GM23248 (cell line): ENCODE measurements around the gene AFM. TPM values are rescaled to one million over a fixed set of nuclear protein-coding genes. Genes with fewer than 3 reads are reported as not detected.

Source experiments
- DNase-seq: peaks from one replicate; pipeline ENCODE4 v3.0.0-alpha.2; 2015
- H2AFZ ChIP-seq: fragments of 200-600 bp; sonication (generic); 2 replicates; pipeline ENCODE4 v1.6.1; 2016; ENCODE audit warnings: antibody characterized with exemption
- H3F3A ChIP-seq: fragments of 200-600 bp; sonication (generic); 2 replicates; pipeline ENCODE4 v1.6.1; 2016; ENCODE audit warnings: mild to moderate bottlenecking, antibody characterized with exemption, mixed run types; ENCODE audit not compliant: insufficient read depth
- H3K27ac ChIP-seq: fragments of 200-600 bp; sonication (generic); 2 replicates; pipeline ENCODE4 v1.5.1; 2016; ENCODE audit warnings: mild to moderate bottlenecking
- H3K27me3 ChIP-seq: fragments of 200-600 bp; sonication (generic); replicated peaks from 2 replicates; pipeline ENCODE4 v1.6.1; 2016; ENCODE audit warnings: mild to moderate bottlenecking; ENCODE audit not compliant: insufficient read depth
- H3K36me3 ChIP-seq: fragments of 200-600 bp; sonication (generic); 2 replicates; pipeline ENCODE4 v1.6.1; 2016; ENCODE audit warnings: low read depth, mild to moderate bottlenecking
- H3K4me1 ChIP-seq: fragments of 200-600 bp; sonication (generic); 2 replicates; pipeline ENCODE4 v1.6.1; 2016; ENCODE audit warnings: mild to moderate bottlenecking; ENCODE audit not compliant: insufficient read depth
- H3K4me2 ChIP-seq: fragments of 200-600 bp; sonication (generic); one replicate; pipeline ENCODE4 v1.6.1; 2016; ENCODE audit warnings: mild to moderate bottlenecking; ENCODE audit not compliant: unreplicated experiment
- H3K4me3 ChIP-seq: fragments of 200-600 bp; sonication (generic); 2 replicates; pipeline ENCODE4 v1.5.1; 2016; ENCODE audit warnings: mild to moderate bottlenecking
- H3K79me2 ChIP-seq: fragments of 200-600 bp; sonication (generic); 2 replicates; pipeline ENCODE4 v1.6.1; 2016; ENCODE audit warnings: mild to moderate bottlenecking; ENCODE audit not compliant: insufficient read depth
- H3K9ac ChIP-seq: fragments of 200-600 bp; sonication (generic); 2 replicates; pipeline ENCODE4 v1.6.1; 2016; ENCODE audit warnings: mild to moderate bottlenecking
- H3K9me2 ChIP-seq: fragments of 200-600 bp; sonication (generic); 2 replicates; pipeline ENCODE4 v1.6.1; 2016; ENCODE audit warnings: mixed run types, mild to moderate bottlenecking, moderate library complexity; ENCODE audit not compliant: insufficient read depth
- H3K9me3 ChIP-seq: fragments of 200-600 bp; sonication (generic); one replicate; pipeline ENCODE4 v1.6.1; 2017; ENCODE audit warnings: low read depth
- H4K20me1 ChIP-seq: fragments of 200-600 bp; sonication (generic); 2 replicates; pipeline ENCODE4 v1.6.0; 2016; ENCODE audit not compliant: insufficient read depth
- EZH2 ChIP-seq: fragments of 200-600 bp; sonication (generic); IDR thresholded peaks from 2 replicates; pipeline ENCODE4 v1.6.1; 2018; ENCODE audit warnings: antibody characterized with exemption, mild to moderate bottlenecking; ENCODE audit not compliant: insufficient read depth, poor library complexity, severe bottlenecking
- EZH2phosphoT487 ChIP-seq: fragments of 200-600 bp; sonication (generic); IDR thresholded peaks from 2 replicates; pipeline ENCODE4 v1.6.1; 2018; ENCODE audit warnings: antibody characterized with exemption, moderate library complexity, mild to moderate bottlenecking, low read depth; ENCODE audit not compliant: insufficient read depth
- WGBS, 2 experiments: methylation state at CpG; one replicate each; pipeline ENCODE4 v1.1.6; 2015 to 2017; ENCODE audit warnings: low lambda C conversion rate in 2 of 2, low coverage in 1 of 2; ENCODE audit errors: missing lambda C conversion rate in 2 of 2; 5-methylcytosine and 5-hydroxymethylcytosine counted together
- in situ Hi-C: fragments of 300-500 bp; cut with MboI; formaldehyde crosslinking; loops from 2 replicates; pipeline ENCODE4 v1.15.0; 2020
- polyA plus RNA-seq: library from polyadenylated mRNA; unstranded; fragments of >200 nt; fragmentation: Nextera tagmentation; extraction: Ambion mirVana; gene quantifications from 2 replicates; pipeline ENCODE4 v1.2.1, GENCODE V29; 2016
- total RNA-seq: library from RNA; depleted of rRNA; stranded (reverse); fragments of >200 nt; shearing (Covaris generic); gene quantifications from 2 replicates; pipeline ENCODE4 v1.2.3, GENCODE V29; 2014; rRNA removed

Gene AFM
- total RNA-seq (not detected in 2 replicates), polyA plus RNA-seq (not detected in 2 replicates)

- in situ Hi-C loops, result no loop called here
- WGBS, 2 experiments, result 31 to 37% methylated on average over 2 of the region's 2 CpGs
- no peak within 1 kb of the TSS for H2AFZ ChIP-seq
- no peaks in the 10 kb centered on the region for H3K9me2 ChIP-seq
- H3K4me2 ChIP-seq, result no peak within 1 kb of the TSS
- H3K36me3 ChIP-seq, result no peaks in the 10 kb centered on the region
- no peaks in the 10 kb centered on the region for H3F3A ChIP-seq
- H3K9ac ChIP-seq, result no peak within 1 kb of the TSS
- no peaks in the 10 kb centered on the region for H3K4me1 ChIP-seq
- H4K20me1 ChIP-seq, result no peaks in the 10 kb centered on the region
- no peaks in the 10 kb centered on the region for H3K9me3 ChIP-seq
- H3K4me3 ChIP-seq, result no peak within 1 kb of the TSS
- TF ChIP-seq EZH2 (no peak), EZH2phosphoT487 (no peak)
- H3K27me3 ChIP-seq, result peaks cover 2% of the 10 kb centered on the region; the same call in 1 of the 2 replicates
- H3K79me2 ChIP-seq, result no peaks in the 10 kb centered on the region
- no peak for DNase-seq
- H3K27ac ChIP-seq, result no peak within 1 kb of the TSS
Measured at GRCh38 chr4:73481358-73481757, at the start of gene AFM. TSS of gene AFM (plus strand) at chr4:73481745. CDS start at chr4:73481776, 31 bp downstream.

- no peaks in the 10 kb centered on the region for H3F3A ChIP-seq
- no peaks in the 10 kb centered on the region for H3K9me3 ChIP-seq
- H3K36me3 ChIP-seq, result no peaks in the 10 kb centered on the region
- H3K27ac ChIP-seq, result no peak overlapping the region
- DNase-seq, result no peak
- WGBS, 2 experiments, result 21 to 45% methylated on average over 1 of the region's 1 CpG
- H3K9me2 ChIP-seq, result no peaks in the 10 kb centered on the region
- no peaks in the 10 kb centered on the region for H3K79me2 ChIP-seq
- no peak overlapping the region for H3K4me2 ChIP-seq
- no peaks in the 10 kb centered on the region for H4K20me1 ChIP-seq
- TF ChIP-seq EZH2phosphoT487, result no peak
- no peak for TF ChIP-seq EZH2
- in situ Hi-C loops, result no loop called here
- H3K9ac ChIP-seq, result no peak overlapping the region
- H3K4me1 ChIP-seq, result no peaks in the 10 kb centered on the region
- H2AFZ ChIP-seq, result no peak overlapping the region
- peaks cover 11% of the 10 kb centered on the region for H3K27me3 ChIP-seq
- H3K4me3 ChIP-seq, result no peak overlapping the region
Measured at GRCh38 chr4:73431813-73432168, 49.8 kb upstream of the AFM start.

- Histone ChIP-seq H3K4me1 (no peaks in the 10 kb centered on the region), H3K9ac (no peak overlapping the region), H2AFZ (no peak overlapping the region), H3K36me3 (no peaks in the 10 kb centered on the region), H3K79me2 (no peaks in the 10 kb centered on the region), H3K9me2 (no peaks in the 10 kb centered on the region), H3K4me2 (no peak overlapping the region), H3K27ac (no peak overlapping the region), H3K27me3 (peaks cover 11% of the 10 kb centered on the region), H4K20me1 (no peaks in the 10 kb centered on the region), H3F3A (no peaks in the 10 kb centered on the region), H3K4me3 (no peak overlapping the region), H3K9me3 (no peaks in the 10 kb centered on the region)
- TF ChIP-seq EZH2phosphoT487, result no peak
- in situ Hi-C loops, result no loop called here
- DNase-seq, result no peak
- WGBS, 2 experiments, result 58 to 61% methylated on average over 5 of the region's 5 CpGs
Measured at GRCh38 chr4:73432169-73433000, 49.2 kb upstream of the AFM start.

- Histone ChIP-seq H3K9me2 (no peaks in the 10 kb centered on the region), H3K4me1 (no peaks in the 10 kb centered on the region), H3K27me3 (peaks cover 8% of the 10 kb centered on the region), H2AFZ (no peak overlapping the region), H3K36me3 (no peaks in the 10 kb centered on the region), H3F3A (no peaks in the 10 kb centered on the region), H3K9me3 (no peaks in the 10 kb centered on the region), H3K4me3 (no peak overlapping the region), H3K9ac (no peak overlapping the region), H3K4me2 (no peak overlapping the region), H3K79me2 (no peaks in the 10 kb centered on the region), H4K20me1 (no peaks in the 10 kb centered on the region), H3K27ac (no peak overlapping the region)
- in situ Hi-C loops, result no loop called here
- 27% methylated on average over 2 of the region's 2 CpGs for WGBS, 2 experiments
- no peak for TF ChIP-seq EZH2phosphoT487
- no peak for TF ChIP-seq EZH2
- DNase-seq, result no peak
Measured at GRCh38 chr4:73433140-73433539, 48.4 kb upstream of the AFM start.
